ENCODE data around the gene HINT2.
A peak's percentile ranks its signal among the peaks of the same experiment; 100 is the strongest.

HINT2 gene

GRCh38 chr9:35818341-35818740 lies 3.5 kb upstream of the HINT2 start:
- H3K27ac ChIP-seq, result no peak overlapping the region
- TF ChIP-seq CTCF (conservative IDR thresholded peaks at IDR 0.05), result no peak

GRCh38 chr9:35816708-35817107 lies 1.9 kb upstream of the HINT2 start:
- TF ChIP-seq CTCF (conservative IDR thresholded peaks at IDR 0.05), result 0 out of 2 replicates have a peak, but pooled peaks have one; percentile 6
- no peak overlapping the region for H3K27ac ChIP-seq

GRCh38 chr9:35814106-35814840 lies 569 bp downstream of the HINT2 start:
- TF ChIP-seq CTCF (conservative IDR thresholded peaks at IDR 0.05), result peak; percentile 63
- H3K27ac ChIP-seq, result peak overlapping the region; percentile 98

- H3K27ac ChIP-seq, result peak overlapping the region; percentile 98
- peak; percentile 19; the same call in 1 of the 2 replicates for TF ChIP-seq CTCF (conservative IDR thresholded peaks at IDR 0.05)
These were observed 1.3 kb downstream of the HINT2 start for GRCh38 chr9:35813434-35814105.

GRCh38 chr9:35812025-35812602 lies 2.7 kb downstream of the HINT2 start, which contains the start of gene SPAG8:
TSS of gene SPAG8 (minus strand) at chr9:35812262. CDS start at chr9:35812147, 115 bp downstream.
- TF ChIP-seq CTCF (conservative IDR thresholded peaks at IDR 0.05), result no peak
- H3K27ac ChIP-seq, result peak within 1 kb of the TSS; percentile 98

- TF ChIP-seq CTCF (conservative IDR thresholded peaks at IDR 0.05), result no peak
- H3K27ac ChIP-seq, result peak overlapping the region; percentile 98
These were observed 3.3 kb downstream of the HINT2 start for GRCh38 chr9:35811381-35812024.

GRCh38 chr9:35810122-35810521 lies 4.7 kb downstream of the HINT2 start:
- TF ChIP-seq CTCF (conservative IDR thresholded peaks at IDR 0.05), result no peak
- no peak overlapping the region for H3K27ac ChIP-seq
